ENCODE results near the gene MRPL50. TPM values are rescaled to one million over a fixed set of nuclear protein-coding genes. Genes with fewer than 3 reads are reported as not detected.
A peak's percentile ranks its signal among the peaks of the same experiment; 100 is the strongest.

The MRPL50 gene
- total RNA-seq, 1 experiment from 2014 or later: 19.6 TPM

GRCh38 chr9:101408374-101409078, 10.1 kb upstream of the MRPL50 start (continued):
- no peak for TF ChIP-seq ZNF532 (CRISPR knock-in tag; IDR thresholded peaks at IDR 0.05; ENCODE audit: borderline replicate concordance)
- no peak for TF ChIP-seq NR1H2 (CRISPR knock-in tag; IDR thresholded peaks at IDR 0.05)
- no peak for TF ChIP-seq USF1 (CRISPR knock-in tag; IDR thresholded peaks at IDR 0.05)
- TF ChIP-seq ZNF263 (CRISPR knock-in tag; IDR thresholded peaks at IDR 0.05; ENCODE audit: low read depth): no peak
- no peak for TF ChIP-seq FOXK1 (CRISPR knock-in tag; IDR thresholded peaks at IDR 0.05)
- no peak for TF ChIP-seq ATF6 (CRISPR knock-in tag; IDR thresholded peaks at IDR 0.05)
- no peak for TF ChIP-seq SMAD4 (CRISPR knock-in tag; IDR thresholded peaks at IDR 0.05)
- TF ChIP-seq CBFB (CRISPR knock-in tag; IDR thresholded peaks at IDR 0.05; ENCODE audit: low read depth): no peak
- no peak for TF ChIP-seq ATF2 (CRISPR knock-in tag; IDR thresholded peaks at IDR 0.05; ENCODE audit: borderline replicate concordance, low read depth)

- no peak overlapping the region for H3K4me3 Mint-ChIP-seq
- H3K9me3 Mint-ChIP-seq: peaks cover 41% of the 10 kb centered on the region
- ChIA-PET POLR2A (no interaction called here), CTCF (no interaction called here)
- H3K4me1 Mint-ChIP-seq: peaks cover 7% of the 10 kb centered on the region
- no peak for DNase-seq (ENCODE audit: low spot score)
- peaks cover 79% of the 10 kb centered on the region for H3K36me3 Mint-ChIP-seq
- no peak overlapping the region for H3K27ac Mint-ChIP-seq
- TF ChIP-seq E2F4 (CRISPR knock-in tag; IDR thresholded peaks at IDR 0.05; ENCODE audit: borderline replicate concordance, low read depth): no peak
- TF ChIP-seq GABPB1 (CRISPR knock-in tag; IDR thresholded peaks at IDR 0.05): 0 out of 2 replicates have a peak, but pooled peaks have one; percentile 27
- no peak for TF ChIP-seq ZNF317 (CRISPR knock-in tag; IDR thresholded peaks at IDR 0.05; ENCODE audit: borderline replicate concordance, low read depth)
- TF ChIP-seq ZNF512 (CRISPR knock-in tag; IDR thresholded peaks at IDR 0.05; ENCODE audit: borderline replicate concordance): no peak
- TF ChIP-seq ZNF423 (CRISPR knock-in tag; IDR thresholded peaks at IDR 0.05): no peak
- no peak for TF ChIP-seq FOXP1 (CRISPR knock-in tag; IDR thresholded peaks at IDR 0.05; ENCODE audit: borderline replicate concordance)
- TF ChIP-seq RELA (CRISPR knock-in tag; IDR thresholded peaks at IDR 0.05; ENCODE audit: borderline replicate concordance): no peak
- TF ChIP-seq ZNF232 (CRISPR knock-in tag; IDR thresholded peaks at IDR 0.05): no peak
- no peak for ATAC-seq
- H3K27me3 Mint-ChIP-seq (ENCODE audit: low read depth): peaks cover 8% of the 10 kb centered on the region
Measured at GRCh38 chr9:101403516-101404285, 5.3 kb upstream of the MRPL50 start.
